H1 (cell line): ENCODE measurements around the gene R3HDM2. TPM values are rescaled to one million over a fixed set of nuclear protein-coding genes. Genes with fewer than 3 reads are reported as not detected.

Experiments used
- ATF2 ChIP-seq: IDR thresholded peaks from 2 replicates; pipeline ENCODE4 v1.6.1; 2012; ENCODE audit warnings: low read length, inconsistent platforms
- BCL11A ChIP-seq, 2 experiments: IDR thresholded peaks; one replicate each; pipeline ENCODE4 v1.6.1; 2011; ENCODE audit warnings: low read depth in 2 of 2, low read length in 2 of 2, mild to moderate bottlenecking in 2 of 2
- CBX8 ChIP-seq: fragments of 300-800, 300-1000 bp; sonication (generic); IDR thresholded peaks from 2 replicates; pipeline ENCODE4 v1.7.1; 2016; ENCODE audit warnings: low read depth, low read length, borderline replicate concordance
- CHD2 ChIP-seq: IDR thresholded peaks from 2 replicates; pipeline ENCODE4 v1.6.1; 2012; ENCODE audit warnings: low read length, improper control_type of control experiment
- CREB1 ChIP-seq: IDR thresholded peaks from 2 replicates; pipeline ENCODE4 v1.6.1; 2012; ENCODE audit warnings: inconsistent platforms
- E2F6 ChIP-seq: IDR thresholded peaks from 2 replicates; pipeline ENCODE4 v1.6.1; 2012; ENCODE audit warnings: inconsistent platforms
- HDAC2 ChIP-seq, 2 experiments: fragments of 300-600 bp in 1 of 2; sonication (generic) in 1 of 2; IDR thresholded peaks; 2 replicates each; pipeline ENCODE4 v1.6.1; 2011 to 2012; ENCODE audit warnings: low read depth in 2 of 2, low read length in 2 of 2, mild to moderate bottlenecking in 2 of 2, moderate library complexity in 2 of 2, borderline replicate concordance in 1 of 2, inconsistent platforms in 1 of 2
- JUN ChIP-seq: IDR thresholded peaks from 2 replicates; pipeline ENCODE4 v1.6.1; 2011; ENCODE audit warnings: low read depth, mild to moderate bottlenecking, improper control_type of control experiment, low read length
- KDM4A ChIP-seq: IDR thresholded peaks from one replicate; pipeline ENCODE4 v1.7.1; 2012; ENCODE audit warnings: low read depth, mild to moderate bottlenecking, moderate library complexity, low read length, inconsistent platforms; ENCODE audit not compliant: severe bottlenecking
- MAX ChIP-seq: IDR thresholded peaks from 2 replicates; pipeline ENCODE4 v1.6.1; 2012; ENCODE audit warnings: inconsistent platforms
- NANOG ChIP-seq: IDR thresholded peaks from 2 replicates; pipeline ENCODE4 v1.6.1; 2011; ENCODE audit warnings: low read length, low read depth, mild to moderate bottlenecking, inconsistent platforms; ENCODE audit not compliant: insufficient read depth, poor library complexity, severe bottlenecking
- NRF1 ChIP-seq: IDR thresholded peaks from 2 replicates; pipeline ENCODE4 v1.6.1; 2011; ENCODE audit warnings: mild to moderate bottlenecking, low read depth, low read length, improper control_type of control experiment
- POLR2AphosphoS5 ChIP-seq: IDR thresholded peaks from 2 replicates; pipeline ENCODE4 v1.6.1; 2011; ENCODE audit warnings: low read depth, low read length
- SIN3A ChIP-seq, 2 experiments: IDR thresholded peaks in 1 of 2; conservative IDR thresholded peaks in 1 of 2; 2 replicates each; pipeline ENCODE4 v1.6.1; 2011 to 2012; ENCODE audit warnings: low read length in 2 of 2, improper control_type of control experiment in 1 of 2, low read depth in 1 of 2, mild to moderate bottlenecking in 1 of 2
- SIRT6 ChIP-seq: IDR thresholded peaks from one replicate; pipeline ENCODE4 v1.7.1; 2012; ENCODE audit warnings: low read length, inconsistent platforms
- SRF ChIP-seq: IDR thresholded peaks from 2 replicates; pipeline ENCODE4 v1.6.1; 2011; ENCODE audit warnings: mild to moderate bottlenecking, low read depth, low read length, moderate library complexity
- TAF7 ChIP-seq: optimal IDR thresholded peaks from 2 replicates; pipeline ENCODE3; 2011; ENCODE audit warnings: low read depth, mild to moderate bottlenecking, inconsistent platforms, low read length, moderate library complexity, borderline replicate concordance
- polyA plus RNA-seq, 7 experiments: library from polyadenylated mRNA; depleted of rRNA in 3 of 7; stranded (reverse) in 5 of 7; unstranded in 2 of 7; fragments of >200 nt in 5 of 7; fragments of 200-250 nt in 2 of 7; gene quantifications; 1 replicate in 5 of 7; 2 replicates in 1 of 7; 4 replicates in 1 of 7; pipeline versions ENCODE4 v1.2.1 to v1.2.3, GENCODE V29; 2011 to 2013; ENCODE audit warnings: missing spikeins in 2 of 7, mixed read lengths in 2 of 7
- total RNA-seq: library from RNA; stranded (reverse); fragmentation: NEBNext Ultra II Directional; extraction: Animal tissue kit (Norgen Biotek cat#: 25700); gene quantifications from 2 replicates; pipeline ENCODE4 v1.2.1, GENCODE V29; 2021

R3HDM2 gene
- total and polyA plus RNA-seq, 2 of the 8 experiments (the other 6 are each of a cell fraction or from before 2014, with no cell fraction given) = 25.6 to 27.0 TPM

GRCh38 chr12:57455374-57456144 is 24.7 kb upstream of the R3HDM2 start (continued):
- TF ChIP-seq MAX (no peak), CHD2 (no peak), HDAC2 (IDR thresholded peaks at IDR 0.05; ENCODE audit: borderline replicate concordance in 1 of 2, low read depth in 2 of 2, low read length in 2 of 2) (no peak), SIN3A (conservative IDR thresholded peaks at IDR 0.05 in 1 of 2, IDR thresholded peaks at IDR 0.05 in 1 of 2; ENCODE audit: low read depth in 1 of 2, low read length in 2 of 2) (no peak), ATF2 (no peak), CREB1 (no peak), SIRT6 (no peak), TAF7 (no peak), POLR2AphosphoS5 (0 out of 2 replicates have a peak, but pooled peaks have one; percentile 4), CBX8 (no peak), NRF1 (no peak), SRF (no peak), E2F6 (0 out of 2 replicates have a peak, but pooled peaks have one; percentile 4), KDM4A (peak; percentile 16), NANOG (no peak), BCL11A (IDR thresholded peaks at IDR 0.05; ENCODE audit: low read depth in 2 of 2, low read length in 2 of 2) (no peak), JUN (no peak)
